ENCODE results near the gene LRR1.
"Not testable (repeated sequence)": the region's sequence is repeated elsewhere in the genome, so short reads cannot be mapped to it uniquely, and the experiment has no call there.

LRR1 gene

DNA sequence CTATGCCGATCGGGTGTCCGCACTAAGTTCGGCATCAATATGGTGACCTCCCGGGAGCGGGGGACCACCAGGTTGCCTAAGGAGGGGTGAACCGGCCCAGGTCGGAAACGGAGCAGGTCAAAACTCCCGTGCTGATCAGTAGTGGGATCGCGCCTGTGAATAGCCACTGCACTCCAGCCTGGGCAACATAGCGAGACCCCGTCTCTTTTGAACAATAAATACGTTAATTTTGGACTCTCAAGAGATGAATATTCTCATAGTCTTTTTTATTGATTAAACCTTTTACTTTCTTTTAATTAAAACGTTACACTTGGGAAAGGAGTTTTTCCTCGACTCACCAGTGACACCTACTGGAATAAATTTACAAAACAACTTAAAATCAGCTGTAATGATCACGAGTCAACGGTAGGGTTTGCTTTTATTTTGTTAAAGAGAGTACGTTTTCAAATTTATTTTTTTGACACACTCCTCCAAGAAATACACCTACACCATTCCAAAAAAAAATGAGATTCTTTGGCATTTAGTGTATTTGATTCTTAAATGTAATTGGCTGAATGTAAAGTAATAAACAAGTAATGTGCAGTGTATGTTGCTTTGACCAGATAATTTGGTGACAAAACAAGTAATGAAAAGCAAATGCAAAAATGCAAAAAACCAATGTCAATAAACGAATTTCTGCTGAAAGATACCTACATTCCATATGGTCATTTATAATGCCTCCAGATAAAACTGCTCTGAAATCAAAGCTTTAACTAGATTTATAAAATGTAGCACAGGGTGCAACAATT, 11.9 kb upstream of the LRR1 start:
- peak; percentile 69 to 73 for DNase-seq

DNA sequence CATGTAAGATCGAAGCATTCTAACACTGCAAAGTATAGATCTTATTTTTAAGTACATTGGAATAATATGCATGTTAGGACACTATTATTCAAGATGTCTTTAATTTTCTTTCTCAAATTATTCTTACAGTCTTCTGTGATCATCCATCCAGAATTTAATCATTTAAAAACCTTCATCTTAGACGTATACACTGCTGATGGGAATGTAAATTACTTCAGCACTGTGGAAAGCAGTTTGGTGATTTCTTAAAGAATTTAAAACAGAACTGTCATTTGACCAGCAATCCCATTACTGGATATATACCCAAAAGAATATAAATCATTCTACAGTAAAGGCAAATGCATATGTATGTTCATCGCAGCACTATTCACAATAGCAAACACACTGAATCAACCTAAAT, 9.4 kb upstream of the LRR1 start:
- no peak for DNase-seq

DNA sequence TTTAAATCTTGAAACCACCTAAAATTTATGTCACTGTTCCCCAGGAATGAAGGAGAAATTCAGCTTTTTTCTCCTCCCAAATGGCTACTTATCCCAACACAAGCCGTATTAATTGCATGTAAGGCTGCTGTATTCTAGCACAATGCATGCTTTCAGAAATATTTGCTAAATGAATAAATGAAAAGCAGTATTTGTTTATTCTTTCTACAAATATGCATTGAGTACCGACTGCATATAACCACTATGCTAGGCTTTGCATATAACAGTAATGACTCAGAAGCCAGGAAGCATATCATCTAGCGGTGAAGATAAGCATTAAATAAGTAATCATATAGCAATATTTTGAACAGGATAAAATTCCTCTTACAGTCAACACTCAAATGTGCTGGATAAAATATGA, 5.7 kb upstream of the LRR1 start:
- no peak for DNase-seq

DNA sequence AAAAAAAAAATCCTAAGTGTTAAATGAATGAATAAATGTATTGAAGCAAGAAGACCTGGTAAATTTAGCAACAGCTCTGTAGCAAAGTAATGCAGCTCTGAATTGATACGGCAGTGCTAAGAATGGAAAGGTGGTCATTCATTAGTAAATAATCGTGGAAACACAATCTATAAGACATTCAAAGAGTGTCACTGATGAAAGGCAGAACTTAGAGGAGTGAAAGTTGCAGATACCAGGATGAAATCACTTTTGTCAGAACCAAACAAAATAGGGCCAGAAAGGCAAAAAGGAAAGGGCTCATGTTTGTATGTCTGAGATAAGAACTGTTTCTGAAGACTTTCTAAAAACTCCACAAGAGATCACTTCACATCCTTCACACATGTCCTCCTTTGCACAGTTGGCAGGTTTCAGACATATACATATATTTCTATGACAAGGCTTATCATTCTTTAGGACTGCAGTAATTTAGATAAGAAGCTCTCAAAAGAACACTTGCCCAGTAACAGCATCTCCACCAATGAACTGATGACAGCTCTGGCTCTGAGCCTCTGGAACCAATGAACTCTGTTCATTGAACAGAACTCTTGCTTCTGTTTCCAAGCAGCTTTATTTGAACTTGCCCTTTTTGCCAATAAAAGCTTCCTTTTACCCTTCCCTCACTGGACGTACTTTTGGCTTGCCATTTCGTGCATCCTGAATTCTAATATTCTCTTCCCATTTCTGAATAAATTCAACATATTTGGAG, 4.2 kb upstream of the LRR1 start:
- no peak for DNase-seq

DNA sequence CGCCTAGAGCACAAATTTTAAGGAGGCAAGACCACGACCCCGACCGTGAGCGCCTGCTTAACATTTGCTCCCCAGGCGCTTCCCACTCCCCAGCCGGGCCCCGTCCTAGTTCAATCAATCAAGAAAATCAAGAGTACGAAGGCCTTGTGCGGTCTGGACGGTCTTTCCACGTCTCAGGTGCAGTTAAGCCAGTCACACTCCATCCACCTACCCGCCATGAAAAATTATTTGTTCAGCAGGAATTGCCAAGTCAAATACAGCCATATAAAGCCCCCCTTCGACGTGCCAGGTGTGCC, 603 bp upstream of the LRR1 start:
- DNase-seq: no peak

DNA sequence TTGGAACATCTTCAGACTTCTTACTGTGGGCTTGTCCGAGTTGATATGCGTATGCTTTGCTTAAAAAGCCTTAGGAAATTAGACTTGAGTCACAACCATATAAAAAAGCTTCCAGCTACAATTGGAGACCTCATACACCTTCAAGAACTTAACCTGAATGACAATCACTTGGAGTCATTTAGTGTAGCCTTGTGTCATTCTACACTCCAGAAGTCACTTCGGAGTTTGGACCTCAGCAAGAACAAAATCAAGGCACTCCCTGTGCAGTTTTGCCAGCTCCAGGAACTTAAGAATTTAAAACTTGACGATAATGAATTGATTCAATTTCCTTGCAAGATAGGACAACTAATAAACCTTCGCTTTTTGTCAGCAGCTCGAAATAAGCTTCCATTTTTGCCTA, 8.8 kb downstream of the LRR1 start:
- DNase-seq: no peak

DNA sequence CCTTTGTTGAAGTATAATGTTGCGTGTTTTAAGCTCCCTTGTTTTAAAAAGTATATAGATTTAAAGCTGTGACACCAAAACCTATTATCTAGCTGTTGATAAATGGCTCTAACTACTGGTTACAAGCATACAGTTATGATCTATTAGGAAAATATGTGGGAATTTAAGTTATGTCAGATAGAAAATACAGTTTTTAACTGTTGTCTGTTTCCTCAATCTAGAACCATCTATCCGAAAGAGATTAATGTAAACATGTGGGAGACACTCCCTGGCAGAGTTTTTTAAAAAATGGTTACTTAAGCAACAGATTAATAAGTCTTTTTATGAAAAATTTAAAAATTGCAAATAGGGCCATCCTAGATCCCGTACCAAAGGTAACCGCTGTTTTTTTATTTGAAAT, 13.5 kb downstream of the LRR1 start:
- DNase-seq: no peak

DNA sequence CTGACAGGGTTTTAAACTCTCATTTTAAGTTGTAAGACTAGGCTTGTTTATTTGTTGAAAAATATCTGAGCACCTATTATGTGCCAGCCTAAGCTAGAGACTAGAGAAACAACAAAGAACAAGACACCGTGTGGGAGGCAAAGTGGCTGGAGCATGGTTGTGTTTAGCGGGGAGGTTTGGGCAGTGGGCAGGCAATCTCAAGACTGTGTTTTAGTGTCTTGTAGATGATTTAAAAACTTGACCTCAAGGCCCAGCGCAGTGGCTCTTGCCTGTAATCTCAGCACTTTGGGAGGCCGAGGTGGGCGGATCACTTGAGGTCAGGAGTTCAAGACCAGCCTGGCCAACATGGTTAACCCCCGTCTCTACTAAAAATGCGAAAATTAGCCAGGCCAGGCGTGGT, 13.9 kb downstream of the LRR1 start:
- no peak for DNase-seq

DNA sequence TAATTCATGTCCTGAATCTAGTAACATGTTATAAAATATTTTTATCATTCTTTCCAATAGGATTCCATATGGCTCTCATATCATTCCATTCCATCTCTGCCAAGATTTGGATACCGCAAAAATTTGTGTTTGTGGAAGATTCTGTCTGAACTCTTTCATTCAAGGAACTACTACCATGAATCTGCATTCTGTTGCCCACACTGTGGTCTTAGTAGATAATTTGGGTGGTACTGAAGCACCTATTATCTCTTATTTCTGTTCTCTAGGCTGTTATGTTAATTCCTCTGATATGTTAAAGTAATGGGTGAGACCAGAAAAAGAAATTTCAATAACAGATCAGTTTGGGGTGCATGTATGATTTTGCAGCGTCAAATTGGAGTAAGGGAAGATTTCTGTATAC, 15.5 kb downstream of the LRR1 start:
- no peak for DNase-seq

DNA sequence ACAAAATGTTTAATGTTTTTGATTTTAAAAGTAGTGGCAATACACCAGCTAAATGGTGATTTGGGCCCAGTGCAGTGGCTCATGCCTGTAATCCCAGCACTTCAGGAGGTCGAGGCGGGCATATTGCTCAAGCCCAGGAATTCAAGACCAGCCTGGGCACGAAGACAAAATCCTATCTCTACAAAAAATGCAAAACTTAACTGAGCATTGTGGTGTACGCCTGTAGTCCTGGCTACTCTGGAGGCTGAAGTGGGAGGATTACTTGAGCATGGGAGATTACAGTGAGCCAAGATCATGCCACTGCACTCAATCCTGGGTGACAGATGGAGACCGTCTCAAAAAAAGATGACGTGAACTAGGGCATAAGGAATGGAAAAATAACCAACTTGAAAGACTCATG, 17.0 kb downstream of the LRR1 start:
- DNase-seq: no peak

DNA sequence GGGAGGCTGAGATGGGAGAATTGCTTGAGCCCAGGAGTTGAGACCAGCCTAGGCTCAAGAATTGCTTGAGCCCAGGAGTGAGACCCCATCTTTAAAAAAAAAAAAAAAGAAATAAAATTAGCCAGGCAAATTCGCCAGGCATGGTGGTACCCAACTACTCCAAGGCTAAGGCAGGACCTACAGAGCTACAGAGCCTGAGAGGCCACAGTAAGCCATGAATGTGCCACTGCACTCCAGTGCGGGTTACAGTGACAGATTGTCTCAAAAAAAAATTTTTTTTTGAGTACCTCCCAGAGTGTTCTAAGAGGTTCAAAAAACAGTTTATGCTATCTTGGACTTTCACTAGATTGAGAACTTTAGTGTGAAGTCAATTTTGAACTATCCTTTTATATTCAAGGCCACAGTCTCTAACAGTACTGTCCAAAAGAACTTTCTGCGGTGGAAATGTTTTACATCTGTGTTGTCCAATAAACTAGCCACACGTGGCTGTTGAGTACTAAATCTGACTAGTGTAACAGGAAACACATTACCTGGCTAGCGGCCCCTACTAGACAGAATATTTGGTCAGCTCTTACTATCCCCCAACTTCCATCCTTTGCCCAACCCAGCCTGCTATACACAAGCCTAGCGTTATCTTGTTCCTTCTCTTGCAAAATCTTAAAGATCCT, 19.2 kb downstream of the LRR1 start:
- no peak for DNase-seq

DNA sequence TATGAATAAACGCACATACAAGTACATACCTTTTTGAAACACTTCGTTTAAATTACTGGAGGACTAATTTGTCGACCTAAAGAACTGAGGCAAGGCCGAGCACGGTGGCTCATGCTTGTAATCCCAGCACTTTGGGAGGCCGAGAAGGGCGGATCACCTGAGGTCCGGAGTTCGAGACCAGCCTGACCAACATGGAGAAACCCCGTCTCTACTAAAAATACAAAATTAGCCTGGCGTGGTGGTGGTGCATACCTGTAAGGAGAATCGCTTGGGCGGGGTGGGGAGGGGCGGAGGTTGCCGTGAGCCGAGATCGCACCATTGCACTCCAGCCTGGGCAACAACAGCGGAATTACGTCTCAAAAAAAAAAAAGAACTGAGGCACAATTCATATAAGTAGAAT, 20.5 kb downstream of the LRR1 start:
- not testable (repeated sequence) for DNase-seq

DNA sequence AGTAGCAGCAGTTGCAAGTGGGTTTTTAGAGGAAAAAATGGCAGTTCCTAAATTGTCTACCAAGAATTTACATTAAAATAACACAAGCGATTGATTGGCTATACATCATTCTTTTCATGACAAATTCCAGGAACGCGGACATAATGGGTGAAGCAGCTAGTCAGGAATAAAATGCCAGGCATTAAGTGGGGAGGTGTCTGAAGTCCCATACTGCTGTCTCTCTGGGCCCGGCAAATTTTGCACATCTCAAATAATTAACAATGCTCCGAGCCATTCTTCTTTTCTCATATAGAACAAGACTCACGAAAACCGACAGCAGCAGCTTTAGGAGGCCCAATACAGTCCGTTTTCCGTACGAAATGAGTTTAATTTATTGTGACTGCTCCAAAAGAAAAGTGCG, 21.0 kb downstream of the LRR1 start:
- no peak for DNase-seq

DNA sequence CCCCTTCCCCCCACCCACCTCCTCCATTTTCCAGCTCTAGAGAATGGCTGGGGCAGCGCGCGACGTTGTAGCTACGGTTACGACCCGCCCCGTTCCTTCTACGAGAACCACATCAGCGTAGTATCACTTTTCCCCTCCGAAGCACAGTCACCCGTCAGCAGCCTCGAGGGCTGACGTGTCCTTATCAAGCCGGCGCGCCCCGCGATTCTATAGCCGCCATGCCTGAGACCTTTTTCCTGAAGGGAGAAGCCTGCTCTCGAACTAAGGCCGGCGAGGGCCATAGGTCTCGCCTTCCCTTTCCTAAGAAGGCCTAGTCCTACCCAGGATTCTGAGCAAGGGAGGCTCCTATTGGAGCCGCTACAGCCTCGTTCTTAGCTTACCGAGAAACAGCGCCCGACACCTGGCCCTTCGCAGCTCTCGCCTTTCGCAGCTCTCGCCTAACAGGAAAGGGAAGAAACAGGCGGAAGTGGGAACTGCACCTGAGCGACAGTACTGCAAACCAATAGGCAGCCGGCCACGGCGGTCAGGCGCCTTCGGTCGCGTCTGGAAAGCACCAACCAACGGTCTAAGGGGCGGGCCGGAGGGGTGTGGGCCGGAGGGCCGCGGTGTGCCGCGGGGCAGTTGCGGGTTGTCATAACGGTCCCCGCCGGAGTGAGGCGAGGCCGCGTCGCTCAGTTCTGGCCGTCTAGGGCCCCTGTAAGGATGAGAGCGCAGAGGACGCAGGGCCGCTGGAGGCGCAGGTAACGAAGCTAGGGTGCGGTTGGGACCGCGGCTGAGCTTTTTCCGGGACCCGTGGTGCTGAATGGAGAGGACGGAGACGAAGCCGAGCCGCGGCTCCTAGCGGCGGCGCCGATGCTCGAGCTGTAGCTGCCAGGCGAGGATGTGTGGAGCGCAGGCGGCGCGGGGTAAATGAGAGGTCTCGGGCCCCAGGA, 21.7 kb downstream of the LRR1 start, which contains the start of the genes MGAT2 and RPL36AL:
Gene MGAT2 (plus strand): TSS at position 618 of the 932 bp plus-strand sequence. CDS start 470 bp downstream, outside the sequence.
Gene RPL36AL (minus strand): TSS at position 445 of the 932 bp plus-strand sequence. CDS start 1,522 bp downstream, outside the sequence.
- peak; percentile 94 to 95 for DNase-seq

DNA sequence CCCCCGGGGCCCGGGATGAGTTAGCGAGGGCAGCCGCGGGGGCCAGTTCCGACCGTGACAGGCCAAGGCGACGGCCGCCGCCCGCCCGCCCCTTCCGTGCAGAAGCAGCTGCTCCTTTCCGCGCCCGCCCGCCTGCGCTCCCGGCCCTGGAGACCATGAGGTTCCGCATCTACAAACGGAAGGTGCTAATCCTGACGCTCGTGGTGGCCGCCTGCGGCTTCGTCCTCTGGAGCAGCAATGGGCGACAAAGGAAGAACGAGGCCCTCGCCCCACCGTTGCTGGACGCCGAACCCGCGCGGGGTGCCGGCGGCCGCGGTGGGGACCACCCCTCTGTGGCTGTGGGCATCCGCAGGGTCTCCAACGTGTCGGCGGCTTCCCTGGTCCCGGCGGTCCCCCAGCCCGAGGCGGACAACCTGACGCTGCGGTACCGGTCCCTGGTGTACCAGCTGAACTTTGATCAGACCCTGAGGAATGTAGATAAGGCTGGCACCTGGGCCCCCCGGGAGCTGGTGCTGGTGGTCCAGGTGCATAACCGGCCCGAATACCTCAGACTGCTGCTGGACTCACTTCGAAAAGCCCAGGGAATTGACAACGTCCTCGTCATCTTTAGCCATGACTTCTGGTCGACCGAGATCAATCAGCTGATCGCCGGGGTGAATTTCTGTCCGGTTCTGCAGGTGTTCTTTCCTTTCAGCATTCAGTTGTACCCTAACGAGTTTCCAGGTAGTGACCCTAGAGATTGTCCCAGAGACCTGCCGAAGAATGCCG, 22.6 kb downstream of the LRR1 start:
- DNase-seq: peak; percentile 58 to 61

DNA sequence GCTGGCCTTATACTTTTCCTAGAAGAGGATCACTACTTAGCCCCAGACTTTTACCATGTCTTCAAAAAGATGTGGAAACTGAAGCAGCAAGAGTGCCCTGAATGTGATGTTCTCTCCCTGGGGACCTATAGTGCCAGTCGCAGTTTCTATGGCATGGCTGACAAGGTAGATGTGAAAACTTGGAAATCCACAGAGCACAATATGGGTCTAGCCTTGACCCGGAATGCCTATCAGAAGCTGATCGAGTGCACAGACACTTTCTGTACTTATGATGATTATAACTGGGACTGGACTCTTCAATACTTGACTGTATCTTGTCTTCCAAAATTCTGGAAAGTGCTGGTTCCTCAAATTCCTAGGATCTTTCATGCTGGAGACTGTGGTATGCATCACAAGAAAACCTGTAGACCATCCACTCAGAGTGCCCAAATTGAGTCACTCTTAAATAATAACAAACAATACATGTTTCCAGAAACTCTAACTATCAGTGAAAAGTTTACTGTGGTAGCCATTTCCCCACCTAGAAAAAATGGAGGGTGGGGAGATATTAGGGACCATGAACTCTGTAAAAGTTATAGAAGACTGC, 23.4 kb downstream of the LRR1 start:
- no peak for DNase-seq

DNA sequence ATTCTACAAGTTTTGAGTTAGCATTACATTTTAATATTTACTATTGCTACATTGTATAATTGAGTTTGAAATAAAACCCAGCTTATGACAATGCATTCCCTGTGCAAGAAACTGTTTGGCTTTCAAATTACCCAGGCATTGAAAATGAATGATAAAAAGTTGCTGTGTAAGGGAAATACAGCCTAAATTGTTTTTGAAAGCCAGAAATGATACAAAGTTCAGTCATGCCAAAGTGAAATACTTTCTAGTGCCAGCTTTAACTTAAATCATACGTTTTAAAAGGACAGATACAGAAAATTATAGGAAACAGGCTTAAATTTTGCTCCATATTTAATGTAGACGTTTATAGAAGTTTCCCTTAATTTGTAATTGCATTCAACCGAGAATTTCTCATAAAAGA, 24.6 kb downstream of the LRR1 start:
- DNase-seq: no peak

DNA sequence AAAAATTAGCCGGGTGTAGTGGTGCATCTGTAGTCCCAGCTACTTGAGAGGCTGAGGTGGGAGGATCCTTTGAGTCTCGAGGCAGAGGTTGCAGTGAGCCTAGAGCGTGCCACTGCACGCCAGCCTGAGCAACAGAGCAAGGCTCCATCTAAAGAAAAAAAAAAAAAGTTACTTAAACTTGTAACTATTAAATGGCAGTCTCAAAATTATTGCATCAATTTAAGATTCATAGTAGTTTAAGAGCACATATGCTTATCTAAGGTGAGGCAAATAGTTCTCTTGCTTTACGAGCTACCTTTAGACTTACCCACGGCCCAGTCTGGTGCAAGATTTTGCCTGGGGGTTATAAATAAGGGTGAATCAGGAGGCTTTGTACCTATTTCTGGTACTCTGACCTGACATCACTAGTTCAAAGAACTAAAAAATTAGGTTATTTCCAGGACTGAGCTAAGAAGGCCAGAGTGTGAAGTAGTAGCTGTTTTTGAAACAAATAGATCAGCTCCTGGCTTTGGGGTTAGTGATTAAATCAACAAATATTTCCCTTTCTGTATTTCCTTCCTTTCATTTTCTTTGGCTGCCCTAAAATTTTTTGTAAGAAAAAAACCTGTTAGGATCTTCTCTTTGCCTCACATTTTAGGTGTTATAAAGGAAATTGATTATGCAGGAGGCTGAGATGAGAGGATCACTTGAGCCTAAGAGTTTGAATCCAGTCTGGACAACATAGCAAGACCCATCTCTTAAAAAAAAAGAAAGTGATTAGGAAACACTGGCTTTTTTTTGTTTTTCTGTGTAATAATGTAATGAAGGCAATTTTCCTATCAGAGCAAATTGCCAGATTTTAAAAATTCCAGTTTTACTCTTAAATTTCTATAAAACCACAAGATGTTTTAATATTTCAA, 25.4 kb downstream of the LRR1 start:
- no peak for DNase-seq

DNA sequence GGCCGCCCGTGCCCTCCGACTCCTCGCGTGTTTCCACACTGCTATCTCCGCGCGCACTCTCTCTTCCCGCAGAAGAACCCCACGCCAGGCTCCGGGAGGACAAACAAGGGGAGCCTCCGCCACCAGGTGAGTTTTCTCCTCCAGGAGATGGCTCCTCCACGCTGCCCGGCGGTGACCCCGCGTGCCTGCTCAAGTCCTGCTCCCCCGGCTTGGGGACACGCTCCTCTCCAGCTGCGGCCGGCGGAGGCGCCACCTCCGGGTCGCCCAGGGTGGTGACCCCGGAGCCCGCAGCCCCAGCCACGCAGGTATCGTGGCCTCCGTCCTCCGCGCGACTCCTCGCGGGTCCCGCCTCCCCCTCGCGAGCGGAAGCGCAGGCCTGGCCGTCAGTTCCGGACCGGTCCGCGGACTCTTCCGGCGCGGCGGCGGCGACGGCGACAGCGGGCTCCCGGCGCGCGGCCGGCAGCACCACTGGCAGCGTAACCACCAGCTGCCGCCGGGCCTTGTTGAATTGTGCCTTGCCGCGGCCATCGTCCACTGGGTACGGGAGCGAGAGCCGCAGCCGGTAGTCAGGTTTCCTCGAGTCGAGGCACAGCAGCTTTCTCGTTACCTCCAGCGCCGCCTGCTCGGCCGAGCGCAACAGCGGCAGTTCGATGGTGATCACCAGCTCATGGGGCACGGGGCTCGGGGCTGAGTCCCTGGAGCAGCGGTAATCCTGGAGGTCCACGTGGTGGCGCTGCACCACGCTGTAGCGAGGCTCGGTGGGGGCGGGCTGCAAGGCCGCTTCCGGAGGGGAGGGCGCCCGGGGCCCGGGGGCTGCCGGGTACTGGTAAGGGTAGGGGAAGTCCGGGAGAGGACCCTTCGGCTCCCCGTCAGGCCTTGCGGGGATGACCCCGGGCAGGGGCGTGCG, 35.2 kb downstream of the LRR1 start:
- peak; percentile 76 to 87 for DNase-seq

Data from AML-193 (cell line).